K562 (cell line): ENCODE data around the gene PRDM15. TPM values are rescaled to one million over a fixed set of nuclear protein-coding genes. Genes with fewer than 3 reads are reported as not detected.

ENCODE experiments used
- ATAC-seq: fragments of 200-7000 bp; cut with Tn5 transposase; 3 replicates; pipeline ENCODE4 v1.9.1; 2020; ENCODE audit warnings: moderate library complexity
- BruUV-seq: library from RNA; stranded (reverse); fragments of 400-500 nt; replicated peaks from 2 replicates; lab custom pipeline; 2021; lab: Mats Ljungman, UMichigan
- CTCF ChIA-PET: fragments of 300-600 bp; formaldehyde crosslinking; extraction: SDS; loops from one replicate; lab custom pipeline; 2021; ENCODE audit warnings: low intra/inter-chr PET ratio; lab: Yijun Ruan, JAX
- POLR2A ChIA-PET: fragments of 300-600, 350-650 bp; sonication (Branson Sonifier 250); formaldehyde crosslinking; extraction: SDS; loops from one replicate; lab custom pipeline; 2021; ENCODE audit warnings: antibody characterized with exemption, inconsistent platforms; lab: Yijun Ruan, JAX
- DNase-seq, 4 experiments: peaks; one replicate each; pipeline versions ENCODE4 v3.0.0 to v3.0.0-alpha.2; 2011 to 2018; ENCODE audit warnings: low spot score in 3 of 4, mixed read lengths in 3 of 4; ENCODE audit errors: extremely low read depth in 1 of 4
- FAIRE-seq: peaks from 2 replicates; lab custom pipeline; 2011; peaks lifted over from hg19 to GRCh38; lab: Jason Lieb, UNC
- H2AFZ ChIP-seq: 2 replicates; pipeline ENCODE4 v1.6.0; 2011; ENCODE audit warnings: low read depth, low read length, control low read depth, inconsistent platforms
- H3K27ac ChIP-seq: fragments of 200-600 bp; 3 replicates; pipeline ENCODE4 v1.8.0; 2011; ENCODE audit warnings: low read depth, mild to moderate bottlenecking, control low read depth, inconsistent platforms, low read length, moderate library complexity, mixed read lengths; ENCODE audit errors: extremely low read depth
- H3K27me3 ChIP-seq, 2 experiments: fragments of 300-600 bp in 1 of 2; 2 replicates in 1 of 2; 3 replicates in 1 of 2; pipeline versions ENCODE4 v1.6.0 to v1.8.0; 2011; ENCODE audit warnings: inconsistent platforms in 2 of 2, low read length in 2 of 2, mild to moderate bottlenecking in 1 of 2, mixed read lengths in 1 of 2, moderate library complexity in 1 of 2; ENCODE audit not compliant: control insufficient read depth in 2 of 2, insufficient read depth in 2 of 2
- H3K36me3 ChIP-seq: fragments of 300-600 bp; 3 replicates; pipeline ENCODE4 v1.8.0; 2011; ENCODE audit warnings: mild to moderate bottlenecking, low read length, inconsistent platforms; ENCODE audit not compliant: control insufficient read depth, insufficient read depth
- H3K4me1 ChIP-seq, 2 experiments: fragments of 200-600 bp in 1 of 2; replicated peaks in 1 of 2; 2 replicates in 1 of 2; 3 replicates in 1 of 2; pipeline versions ENCODE4 v1.5.1 to v1.8.0; 2011; ENCODE audit warnings: inconsistent platforms in 2 of 2, low read length in 2 of 2, mild to moderate bottlenecking in 1 of 2, mixed read lengths in 1 of 2, moderate library complexity in 1 of 2; ENCODE audit not compliant: control insufficient read depth in 2 of 2, insufficient read depth in 2 of 2
- H3K4me2 ChIP-seq: 2 replicates; pipeline ENCODE4 v1.6.1; 2011; ENCODE audit warnings: low read length, control low read depth, inconsistent platforms, mixed read lengths; ENCODE audit not compliant: insufficient read depth
- H3K4me3 ChIP-seq: fragments of 200-600 bp; sonication (generic), shearing (Covaris generic); 2 replicates; pipeline ENCODE4 v1.5.1; 2016; ENCODE audit warnings: control low read depth, inconsistent platforms
- H3K79me2 ChIP-seq: fragments of 200-600 bp; 3 replicates; pipeline ENCODE4 v1.8.0; 2011; ENCODE audit warnings: low read length, inconsistent platforms; ENCODE audit not compliant: control insufficient read depth, insufficient read depth
- H3K9ac ChIP-seq, 2 experiments: 2 replicates each; pipeline versions ENCODE4 v1.6.0 to v1.6.1; 2011; ENCODE audit warnings: low read depth in 2 of 2, low read length in 2 of 2, control low read depth in 1 of 2, inconsistent platforms in 1 of 2, mild to moderate bottlenecking in 1 of 2, mixed read lengths in 1 of 2; ENCODE audit not compliant: insufficient read depth in 1 of 2
- H3K9me1 ChIP-seq: one replicate; pipeline ENCODE4 v1.6.0; 2011; ENCODE audit warnings: inconsistent platforms, mild to moderate bottlenecking, low read length, moderate library complexity; ENCODE audit not compliant: control insufficient read depth, insufficient read depth
- H3K9me3 ChIP-seq: replicated peaks from 2 replicates; pipeline ENCODE4 v1.5.1; 2011; ENCODE audit warnings: low read depth, low read length, inconsistent platforms; ENCODE audit not compliant: control insufficient read depth, insufficient read depth
- H4K20me1 ChIP-seq: replicated peaks from 2 replicates; pipeline ENCODE4 v1.6.1; 2011; ENCODE audit warnings: low read length, inconsistent platforms, mixed read lengths; ENCODE audit not compliant: control insufficient read depth, insufficient read depth
- BRD4 ChIP-seq: fragments of 200-600 bp; sonication (generic); IDR thresholded peaks from 2 replicates; pipeline ENCODE4 v1.6.1; 2017; ENCODE audit warnings: inconsistent platforms
- NR2C2 ChIP-seq, 2 experiments: fragments of 200-800 bp in 1 of 2; sonication (Bioruptor generic) in 1 of 2; sonication (generic) in 1 of 2; formaldehyde crosslinking in 1 of 2; IDR thresholded peaks; 2 replicates each; pipeline versions ENCODE4 v1.6.1 to v1.8.0; 2016 to 2022; ENCODE audit warnings: mild to moderate bottlenecking in 1 of 2, missing compliant biosample characterization in 1 of 2, missing genetic modification characterization in 1 of 2, missing genetic modification reagents in 1 of 2
- PCBP1 ChIP-seq: fragments of 200-400 bp; formaldehyde crosslinking; IDR thresholded peaks from 2 replicates; pipeline ENCODE4 v1.6.1; 2018; ENCODE audit warnings: mild to moderate bottlenecking, low read depth, low read length; ENCODE audit not compliant: poor library complexity, severe bottlenecking
- RCOR1 ChIP-seq, 2 experiments: IDR thresholded peaks; 2 replicates each; pipeline ENCODE4 v1.6.1; 2012; ENCODE audit warnings: low read depth in 2 of 2, low read length in 2 of 2, borderline replicate concordance in 1 of 2, improper control_type of control experiment in 1 of 2
- SLC30A9 ChIP-seq: fragments of 250-450 bp; sonication (Bioruptor Pico); IDR thresholded peaks from 2 replicates; pipeline ENCODE4 v1.8.0; 2022; ENCODE audit warnings: mild to moderate bottlenecking, moderate library complexity
- TCF7L2 ChIP-seq: fragments of 150-350 bp; IDR thresholded peaks from 2 replicates; pipeline ENCODE4 v1.6.1; 2016; ENCODE audit warnings: low read depth, mild to moderate bottlenecking, low read length, moderate library complexity
- ZNF184 ChIP-seq: sonication (generic); formaldehyde crosslinking; IDR thresholded peaks from 2 replicates; pipeline ENCODE4 v1.5.0; 2020; ENCODE audit warnings: missing genetic modification reagents
- ZNF384 ChIP-seq: IDR thresholded peaks from 2 replicates; pipeline ENCODE4 v1.6.1; 2012; ENCODE audit warnings: low read depth, low read length, improper control_type of control experiment
- ZNF695 ChIP-seq: fragments of 450-650 bp; formaldehyde crosslinking; IDR thresholded peaks from 2 replicates; pipeline ENCODE4 v1.4.0; 2020; ENCODE audit warnings: mild to moderate bottlenecking, moderate library complexity
- WGBS: fragments of 100-300 bp; shearing (Covaris generic); methylation state at CpG from one replicate; pipeline ENCODE4 v1.1.6; 2016; ENCODE audit warnings: low coverage, mixed read lengths; ENCODE audit not compliant: insufficient coverage; ENCODE audit errors: missing lambda C conversion rate; 5-methylcytosine and 5-hydroxymethylcytosine counted together
- in situ Hi-C: fragments of 300-500 bp; cut with MboI; formaldehyde crosslinking; loops from 4 replicates; pipeline ENCODE4 v1.15.0; 2018; ENCODE audit warnings: inconsistent platforms, mixed read lengths
- intact Hi-C: fragments of 100-400 bp; cut with micrococcal nuclease; formaldehyde crosslinking; loops from 2 replicates; pipeline ENCODE4 v1.14.2; 2022
- polyA plus RNA-seq, 8 experiments: library from polyadenylated mRNA; depleted of rRNA in 4 of 8; stranded (reverse) in 5 of 8; unstranded in 3 of 8; fragments of >200 nt; fragmentation: Nextera tagmentation in 2 of 8; fragmentation: Illumina TruSeq in 1 of 8; extraction: Ambion mirVana in 2 of 8; extraction: Trizol in 1 of 8; gene quantifications; 2 replicates each; pipeline versions ENCODE4 v1.2.1 to v1.2.3, GENCODE V29; 2011 to 2014; ENCODE audit warnings: inconsistent platforms in 1 of 8, missing spikeins in 1 of 8
- total RNA-seq, 7 experiments: library from RNA; depleted of rRNA in 6 of 7; stranded (reverse); fragments of >200 nt in 6 of 7; fragmentation: Illumina TruSeq in 2 of 7; extraction: Trizol in 2 of 7; gene quantifications; 2 replicates each; pipeline versions ENCODE4 v1.2.1 to v1.2.3, GENCODE V29; 2011 to 2021; ENCODE audit warnings: low replicate concordance in 1 of 7
- TF ChIP-seq, protein P1 (sequence below): sonication (generic); formaldehyde crosslinking; IDR thresholded peaks from 2 replicates; pipeline ENCODE4 v1.8.0; 2022; ENCODE audit warnings: mild to moderate bottlenecking, low read depth, missing genetic modification reagents

Gene PRDM15
- total and polyA plus RNA-seq, 9 of the 15 experiments (the other 6 are each of a cell fraction or from before 2014, with no cell fraction given), result 0.93 to 9.2 (median 6.2) TPM

DNA sequence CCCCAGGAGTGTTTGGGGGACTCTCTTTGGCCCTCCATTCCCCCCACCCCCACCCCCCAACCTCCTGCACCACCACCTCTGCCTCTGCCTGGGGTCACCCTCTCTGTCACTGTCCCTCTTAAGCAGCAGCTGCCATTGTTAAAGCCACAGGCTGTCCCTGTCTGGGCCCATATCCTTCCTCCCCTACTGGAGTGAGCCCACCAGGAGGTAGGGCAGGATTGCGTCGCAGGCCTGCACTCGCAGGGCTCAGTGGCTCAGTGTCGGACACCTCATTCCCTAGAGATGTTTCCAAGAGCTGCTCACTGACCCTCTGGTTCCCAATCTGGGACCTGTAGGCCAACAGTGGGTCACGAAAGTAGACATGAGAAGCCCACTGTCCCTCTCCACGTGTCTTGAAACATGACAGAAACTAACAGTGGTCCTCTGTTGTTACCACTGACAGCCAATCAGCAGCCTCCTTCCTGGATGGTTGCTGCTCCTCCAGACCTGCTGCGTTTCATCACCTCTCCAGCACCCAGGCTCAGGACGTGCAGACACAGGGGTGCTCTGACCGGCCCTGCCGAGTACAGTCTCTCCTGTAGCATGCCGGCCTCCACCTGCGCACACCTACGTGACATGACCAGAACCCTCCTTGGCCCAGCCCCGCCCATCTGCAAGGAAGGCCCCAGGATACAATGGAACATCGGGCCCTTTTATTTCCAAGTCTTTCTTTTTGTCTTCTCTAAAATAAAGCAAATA is 7.7 kb downstream of the PRDM15 start (continued):
- TF ChIP-seq, protein P1, sequence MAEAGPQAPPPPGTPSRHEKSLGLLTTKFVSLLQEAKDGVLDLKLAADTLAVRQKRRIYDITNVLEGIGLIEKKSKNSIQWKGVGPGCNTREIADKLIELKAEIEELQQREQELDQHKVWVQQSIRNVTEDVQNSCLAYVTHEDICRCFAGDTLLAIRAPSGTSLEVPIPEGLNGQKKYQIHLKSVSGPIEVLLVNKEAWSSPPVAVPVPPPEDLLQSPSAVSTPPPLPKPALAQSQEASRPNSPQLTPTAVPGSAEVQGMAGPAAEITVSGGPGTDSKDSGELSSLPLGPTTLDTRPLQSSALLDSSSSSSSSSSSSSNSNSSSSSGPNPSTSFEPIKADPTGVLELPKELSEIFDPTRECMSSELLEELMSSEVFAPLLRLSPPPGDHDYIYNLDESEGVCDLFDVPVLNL (CRISPR knock-in tag), result no peak
- TF ChIP-seq ZNF184 (CRISPR knock-in tag), result no peak
- TF ChIP-seq PCBP1, result no peak
- no peak for TF ChIP-seq ZNF384

DNA sequence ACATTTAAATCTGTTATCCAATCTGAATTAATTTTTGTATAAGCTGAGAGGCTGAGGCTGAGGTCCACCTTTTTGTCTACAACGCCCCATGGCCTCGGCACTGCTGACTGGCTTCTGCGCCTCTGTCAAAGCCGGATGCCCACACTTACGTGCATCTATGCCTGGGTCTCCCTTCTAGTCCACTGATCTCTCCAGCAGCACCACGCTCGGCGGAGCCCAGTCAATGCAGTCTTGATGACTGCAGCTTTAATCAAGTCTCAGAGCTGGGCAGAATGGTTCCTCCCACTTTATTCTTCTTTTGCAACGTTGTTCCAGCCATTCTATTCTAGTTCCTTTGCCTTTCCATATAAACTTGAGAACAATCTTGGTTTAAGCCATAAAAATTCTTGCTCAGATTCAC is 9.4 kb downstream of the PRDM15 start:
- in situ Hi-C loops (no loop called here), intact Hi-C loops (loop anchor here (10.0 kb wide), 1 partner anchor 145 kb away; the partner anchor contains the start of gene ZBTB21)
- H4K20me1 ChIP-seq, result no peaks in the 10 kb centered on the region
- H3K79me2 ChIP-seq, result peaks cover 11% of the 10 kb centered on the region; the same call in 2 of the 3 replicates
- no peak overlapping the region for H3K4me3 ChIP-seq
- no peak overlapping the region for H3K4me2 ChIP-seq
- BruUV-seq, result no TSS peak
- TF ChIP-seq SLC30A9 (CRISPR knock-in tag), result no peak
- TF ChIP-seq NR2C2 (CRISPR knock-in tag; IDR thresholded peaks at IDR 0.05), result no peak
- TF ChIP-seq NR2C2 (tag; IDR thresholded peaks at IDR 0.05), result no peak
- TF ChIP-seq BRD4, result no peak
- no peak for TF ChIP-seq ZNF695
- no peak for TF ChIP-seq TCF7L2
- no peak for TF ChIP-seq RCOR1 (IDR thresholded peaks at IDR 0.05; ENCODE audit: borderline replicate concordance in 1 of 2, low read depth in 2 of 2, low read length in 2 of 2)
- H3K27me3 ChIP-seq, result no peaks in the 10 kb centered on the region
- ChIA-PET CTCF (no interaction called here), POLR2A (interaction anchor here (1.0 kb wide), 2 partner anchors 12 to 51 kb away, joined by 3 read pairs; no protein-coding TSS in a partner anchor)
- ATAC-seq (no peak), FAIRE-seq (no peak), DNase-seq (no peak)
- H3K9me1 ChIP-seq, result peaks cover 3% of the 10 kb centered on the region
- WGBS, result 86% methylated on average over 9 of the region's 9 CpGs
- peaks cover 18% of the 10 kb centered on the region in 2 experiments; a peak in 4 of 5 replicates for H3K4me1 ChIP-seq
- H2AFZ ChIP-seq, result no peak overlapping the region
- H3K9ac ChIP-seq, result peak overlapping the region in 1 of 2 experiments; percentile 66; a peak in 1 of 4 replicates
- H3K9me3 ChIP-seq, result no peaks in the 10 kb centered on the region
- H3K36me3 ChIP-seq, result peaks cover 11% of the 10 kb centered on the region; the same call in 2 of the 3 replicates
- H3K27ac ChIP-seq, result no peak overlapping the region
